GM18868 (cell line): ENCODE data around the gene NDUFS5.
"Not testable (repeated sequence)": the region's sequence is repeated elsewhere in the genome, so short reads cannot be mapped to it uniquely, and the experiment has no call there.

Experiments used
- ATAC-seq: cut with Tn5 transposase; IDR thresholded peaks from one replicate; pipeline ENCODE4 v1.9.1; 2021; ENCODE audit warnings: mild to moderate bottlenecking, moderate library complexity; ENCODE audit not compliant: unreplicated experiment

NDUFS5 gene

DNA sequence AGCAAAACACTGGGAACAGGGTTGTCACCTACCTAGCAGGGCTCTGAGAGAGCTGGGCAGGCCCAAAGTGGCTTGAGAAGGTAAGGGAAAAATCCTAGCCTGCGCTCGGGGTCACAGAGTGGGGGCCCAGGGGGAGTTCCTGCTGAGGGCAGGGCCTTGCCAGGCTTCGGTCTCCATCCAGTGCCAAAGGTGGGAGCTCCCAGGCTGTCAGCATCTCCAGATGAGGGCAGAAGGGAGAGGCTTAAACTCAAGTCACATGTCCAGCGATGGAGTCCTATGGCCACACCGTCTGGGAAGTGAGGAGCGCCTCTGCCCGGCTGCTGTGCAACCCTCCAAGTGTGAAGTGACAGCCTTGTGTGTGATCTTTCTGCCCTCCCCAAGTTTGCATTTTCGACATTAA is 11.2 kb upstream of the NDUFS5 start:
- ATAC-seq, result not testable (repeated sequence)

DNA sequence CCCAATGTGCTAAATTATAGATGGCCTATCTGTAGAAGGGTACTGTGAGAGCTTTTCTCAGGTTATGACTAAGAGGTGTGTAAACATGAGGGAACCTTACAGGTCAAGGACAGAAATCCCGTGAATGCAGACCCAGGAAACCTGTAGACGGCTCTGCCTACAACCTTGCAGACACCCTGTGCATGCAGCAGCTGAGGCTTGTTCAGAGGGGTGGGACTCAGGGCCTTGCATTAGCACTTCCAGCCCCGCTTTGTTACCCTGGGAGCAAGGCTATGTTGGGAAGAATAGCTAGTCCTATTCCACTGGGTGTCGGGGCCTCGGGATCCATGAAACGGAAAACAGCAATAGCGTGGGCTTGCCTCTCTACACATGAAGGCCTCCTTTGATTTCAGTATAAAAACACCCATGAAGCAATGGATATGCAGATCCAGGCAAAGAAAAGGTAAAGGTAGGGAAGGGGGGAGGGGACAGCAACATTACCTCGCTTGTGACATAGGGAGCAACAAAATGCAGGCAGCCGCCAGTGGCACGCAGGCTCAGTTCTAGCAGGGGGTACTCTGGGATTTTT is 9.5 kb upstream of the NDUFS5 start:
- no peak for ATAC-seq

DNA sequence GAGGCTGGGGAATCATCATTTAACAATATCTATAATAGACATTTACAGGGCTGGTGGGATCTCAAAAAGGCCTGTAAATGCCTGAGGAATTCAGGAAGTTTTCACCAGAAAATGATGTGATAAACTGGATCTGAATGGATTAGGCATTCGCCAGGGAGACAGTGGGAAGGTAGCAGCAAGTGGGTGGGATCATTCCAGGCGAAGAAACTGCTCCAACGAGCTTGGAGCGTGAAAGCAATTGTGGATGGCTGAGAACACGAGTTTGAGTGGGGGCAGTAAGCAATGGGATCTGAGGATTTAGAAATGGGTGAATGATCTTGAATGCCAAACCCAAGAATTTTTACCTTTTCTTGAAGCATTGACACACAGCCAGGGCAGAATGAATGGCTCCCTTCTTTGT is 8.9 kb upstream of the NDUFS5 start:
- no peak for ATAC-seq

- not testable (repeated sequence) for ATAC-seq
Observed at GRCh38 chr1:39020494-39020893, 5.7 kb upstream of the NDUFS5 start.

GRCh38 chr1:39021426-39021825 is 4.7 kb upstream of the NDUFS5 start:
- ATAC-seq, result no peak

GRCh38 chr1:39023140-39023539 is 3.0 kb upstream of the NDUFS5 start:
- ATAC-seq, result no peak

DNA sequence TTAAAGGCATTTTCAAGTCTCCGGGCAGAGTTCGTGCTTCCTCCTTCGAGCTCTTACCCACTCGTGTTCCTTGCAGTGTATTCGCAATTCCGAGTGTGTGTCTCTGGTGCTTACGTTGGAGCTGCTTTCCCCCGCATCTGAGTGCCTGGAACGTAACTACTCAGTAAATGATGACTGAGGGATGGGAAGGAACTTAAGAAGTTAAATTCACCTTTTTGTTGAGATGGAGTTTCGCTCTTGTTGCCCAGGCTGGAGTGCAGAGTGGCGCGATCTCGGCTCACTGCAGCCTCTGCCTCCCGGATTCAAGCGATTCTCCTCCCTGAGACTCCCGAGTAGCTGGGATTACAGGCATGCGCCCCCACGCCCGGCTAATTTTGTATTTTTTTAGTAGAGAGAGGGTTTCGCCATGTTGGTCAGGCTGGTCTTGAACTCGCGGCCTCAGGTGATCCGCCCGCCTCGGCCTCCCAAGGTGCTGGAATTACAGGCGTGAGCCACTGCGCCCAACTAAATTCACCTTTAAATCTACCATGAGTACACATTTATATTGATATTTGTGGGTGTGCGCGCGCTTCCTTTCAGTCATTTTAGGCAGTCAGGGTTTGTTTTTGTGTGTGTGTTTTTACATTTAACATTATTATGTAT is 837 bp downstream of the NDUFS5 start:
- peak; percentile 14 for ATAC-seq

DNA sequence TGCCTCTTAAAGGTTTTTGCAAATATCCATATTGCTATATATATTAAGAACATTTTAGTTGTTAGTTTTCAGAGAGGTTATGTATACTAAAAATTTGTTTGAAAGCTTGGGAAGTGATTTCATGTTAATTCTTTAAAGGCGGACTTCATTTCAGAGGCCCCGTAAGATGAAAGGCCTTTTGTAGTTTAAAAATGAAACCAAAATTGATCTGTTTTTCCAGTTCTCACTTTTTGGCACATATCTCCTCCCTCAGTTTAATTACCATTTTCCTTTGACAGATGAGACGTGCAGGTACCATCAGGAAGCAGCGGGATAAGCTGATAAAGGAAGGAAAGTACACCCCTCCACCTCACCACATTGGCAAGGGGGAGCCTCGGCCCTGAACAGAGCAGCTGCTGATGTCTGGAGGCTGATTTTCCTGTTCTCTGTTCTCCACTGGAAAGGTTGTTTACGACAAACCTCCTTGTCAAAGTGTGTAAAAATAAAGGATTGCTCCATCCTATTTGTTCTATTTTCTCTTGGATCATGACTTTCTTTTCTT is 8.0 kb downstream of the NDUFS5 start:
- ATAC-seq, result no peak

DNA sequence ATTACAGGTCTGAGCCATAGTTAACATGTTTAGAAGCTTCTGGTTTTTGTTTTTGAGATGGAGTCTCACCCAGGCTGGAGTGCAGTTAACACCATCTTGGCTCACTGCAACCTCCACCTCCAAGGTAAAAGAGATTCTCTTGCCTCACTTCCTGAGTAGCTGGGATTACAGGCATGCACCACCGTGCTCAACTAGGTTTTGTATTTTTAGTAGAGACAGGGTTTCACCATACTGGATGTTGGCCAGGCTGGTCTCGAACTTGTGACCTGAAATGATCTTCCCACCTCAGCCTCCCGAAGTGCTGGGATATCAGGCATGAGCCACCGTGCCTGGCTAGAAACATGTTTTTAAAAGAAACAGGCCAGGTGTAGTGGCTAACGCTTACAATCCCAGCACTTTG is 10.5 kb downstream of the NDUFS5 start:
- ATAC-seq, result no peak

GRCh38 chr1:39043513-39043912 is 17.4 kb downstream of the NDUFS5 start:
- ATAC-seq, result no peak

DNA sequence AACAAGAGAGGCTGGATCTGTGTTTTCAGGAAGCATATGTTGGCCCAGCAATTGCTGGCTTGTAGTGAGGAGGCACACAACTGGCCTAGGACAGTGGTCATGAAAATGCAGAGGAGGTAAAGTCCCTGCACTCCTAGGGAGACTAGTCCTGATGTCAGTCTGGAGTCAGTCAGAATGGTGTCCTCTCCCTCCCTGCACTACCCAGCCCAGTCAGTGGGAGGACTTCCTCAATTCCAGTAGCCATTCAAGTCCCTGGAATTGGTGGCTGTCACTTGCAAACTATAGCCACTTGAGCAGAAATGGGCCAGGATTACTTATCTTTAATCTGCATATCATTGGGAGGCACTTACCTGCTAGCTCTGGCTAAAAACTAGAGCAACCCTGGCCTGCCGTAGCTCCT is 18.6 kb downstream of the NDUFS5 start:
- no peak for ATAC-seq

- ATAC-seq, result no peak
Observed at GRCh38 chr1:39045231-39045630, 19.1 kb downstream of the NDUFS5 start.

DNA sequence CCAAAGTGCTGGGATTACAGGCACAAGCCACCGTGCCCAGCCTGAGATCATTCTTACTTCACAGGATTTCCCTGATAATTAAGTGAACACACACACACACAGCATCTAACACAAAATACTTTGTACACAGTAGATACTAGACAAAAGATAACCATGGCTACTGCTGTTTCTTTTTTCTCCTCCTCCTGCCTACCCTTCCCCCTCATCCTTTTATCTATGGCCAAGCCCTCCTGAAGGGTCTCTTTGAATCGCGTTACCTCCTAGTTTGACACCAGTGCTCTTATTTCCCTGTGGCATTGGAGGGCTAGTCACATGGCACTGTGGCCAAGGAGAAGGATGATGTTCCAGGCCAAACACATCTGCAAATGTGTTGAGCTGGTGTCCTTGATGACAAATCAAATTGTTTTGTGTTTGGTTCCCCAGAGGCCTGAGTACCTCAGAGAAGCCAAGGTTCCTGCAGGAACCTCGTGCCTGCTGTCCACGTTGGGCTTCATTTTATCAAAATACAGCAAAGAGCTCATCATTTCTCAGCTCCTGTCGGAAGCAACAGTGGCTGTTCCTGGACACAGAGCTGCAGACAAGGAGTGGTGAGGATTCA is 20.6 kb downstream of the NDUFS5 start:
- ATAC-seq, result no peak

DNA sequence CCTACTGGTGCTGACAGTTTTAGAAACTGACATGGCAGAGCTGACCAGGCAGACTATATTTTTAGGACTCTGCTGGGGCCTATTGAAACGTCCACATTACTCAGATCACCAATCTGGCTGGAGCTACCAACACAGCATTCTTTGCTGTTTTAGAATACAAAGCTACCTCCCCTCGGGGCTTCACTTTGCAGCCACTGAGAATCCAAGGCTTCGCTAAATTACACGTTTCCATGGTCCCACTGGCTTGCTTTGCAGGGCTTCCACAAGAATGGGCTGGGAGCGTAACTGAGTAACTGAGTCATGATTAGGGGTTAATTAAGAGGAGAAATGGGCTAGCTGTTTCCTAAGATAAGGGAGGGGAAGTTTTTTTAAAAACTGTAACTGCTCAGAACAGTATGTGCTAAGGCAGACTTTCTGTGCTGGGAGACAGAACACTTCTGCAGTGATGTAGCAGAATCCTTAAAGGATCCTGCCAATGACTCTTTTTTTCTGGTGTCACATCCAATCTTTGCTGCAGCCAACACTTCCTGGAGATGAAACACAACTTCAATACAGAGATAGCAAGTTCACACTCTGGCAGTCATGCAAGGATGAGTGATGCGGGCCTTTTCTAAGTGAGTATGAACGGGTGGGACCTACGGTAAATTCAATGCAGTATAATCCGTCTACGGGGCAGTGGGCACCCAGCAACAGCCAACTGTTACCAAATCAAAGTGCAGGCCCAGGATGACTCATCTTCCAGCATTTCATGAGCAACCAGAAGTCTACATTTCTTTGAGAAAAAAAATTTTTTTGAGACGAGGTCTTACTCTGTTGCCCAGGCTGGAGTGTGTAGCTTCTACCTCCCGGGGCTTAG is 21.5 kb downstream of the NDUFS5 start:
- no peak for ATAC-seq

GRCh38 chr1:39048745-39049370 is 22.7 kb downstream of the NDUFS5 start:
- ATAC-seq, result peak; percentile 46

GRCh38 chr1:39050001-39050400 is 23.9 kb downstream of the NDUFS5 start:
- no peak for ATAC-seq

DNA sequence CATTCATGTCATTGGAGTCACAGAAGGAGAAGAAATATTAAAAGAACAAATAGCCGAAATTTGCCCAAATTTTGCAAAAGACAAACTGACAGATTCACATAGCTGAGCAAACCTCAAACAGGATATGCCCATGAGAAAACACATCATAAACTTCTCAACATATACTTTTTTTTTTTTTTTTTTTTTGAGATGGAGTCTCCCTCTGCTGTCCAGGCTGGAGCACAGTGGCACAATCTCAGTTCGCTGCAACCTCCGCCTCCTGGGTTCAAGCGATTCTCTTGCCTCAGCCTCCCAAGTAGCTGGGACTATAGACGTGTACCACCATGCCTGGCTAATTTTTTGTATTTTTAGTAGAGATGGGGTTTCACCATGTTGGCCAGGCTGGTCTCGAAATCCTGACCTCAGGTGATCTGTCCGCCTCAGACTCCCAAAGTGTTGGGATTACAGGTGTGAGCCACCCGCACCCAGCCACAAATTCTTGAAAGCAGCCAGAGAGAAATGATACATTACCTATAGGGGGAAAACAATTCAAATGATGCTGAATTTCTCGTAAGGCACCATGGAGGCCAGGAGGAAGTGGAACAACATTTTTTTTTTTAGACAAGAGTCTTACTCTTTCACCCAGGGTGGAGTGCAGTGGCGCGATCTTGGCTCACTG is 25.2 kb downstream of the NDUFS5 start:
- not testable (repeated sequence) for ATAC-seq

GRCh38 chr1:39051956-39052355 is 25.8 kb downstream of the NDUFS5 start:
- no peak for ATAC-seq

DNA sequence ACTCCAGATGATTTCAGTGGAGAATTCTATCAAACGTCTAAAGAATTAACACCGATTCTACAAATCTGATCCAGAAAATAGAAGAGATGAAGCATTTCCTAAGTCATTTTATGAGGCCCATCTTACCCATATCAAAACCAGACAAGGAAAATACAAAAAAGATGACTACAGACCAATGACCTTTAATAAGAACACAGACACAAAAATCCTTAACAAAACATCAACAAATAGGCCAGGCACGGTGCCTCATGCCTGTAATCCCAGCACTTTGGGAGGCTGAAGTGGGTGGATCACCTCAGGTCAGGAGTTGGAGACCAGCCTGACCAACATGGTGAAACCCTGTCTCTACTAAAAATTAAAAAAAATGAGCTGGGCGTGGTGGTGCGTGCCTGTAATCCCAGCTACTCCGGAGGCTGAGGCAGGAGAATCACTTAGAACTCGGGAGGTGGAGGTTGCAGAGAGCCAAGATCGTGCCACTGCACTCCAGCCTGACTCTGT is 29.1 kb downstream of the NDUFS5 start:
- not testable (repeated sequence) for ATAC-seq

- ATAC-seq, result not testable (repeated sequence)
Observed at GRCh38 chr1:39061516-39061915, 35.4 kb downstream of the NDUFS5 start.
